SK-N-SH treated with all-trans-retinoic acid at 6 μM for 48 hours (cell line): Measurements from ENCODE around the gene FBXL14.
A peak's percentile ranks its signal among the peaks of the same experiment; 100 is the strongest.

Source experiments
- ATAC-seq: fragments of 200-7000 bp; cut with Tn5 transposase; 3 replicates; pipeline ENCODE4 v1.9.1; 2020; ENCODE audit warnings: mild to moderate bottlenecking, moderate library complexity
- ARNTL ChIP-seq: fragments of 450-650 bp; formaldehyde crosslinking; IDR thresholded peaks from 2 replicates; pipeline ENCODE4 v1.5.0; 2020; ENCODE audit warnings: low read depth, mild to moderate bottlenecking, moderate library complexity, borderline replicate concordance
- BACH2 ChIP-seq: fragments of 250-450 bp; sonication (Bioruptor Pico); IDR thresholded peaks from 2 replicates; pipeline ENCODE4 v1.9.0; 2021; ENCODE audit warnings: mild to moderate bottlenecking, borderline replicate concordance
- CSDC2 ChIP-seq: fragments of 250-450 bp; sonication (Bioruptor Pico); IDR thresholded peaks from 2 replicates; pipeline ENCODE4 v1.5.0; 2020; ENCODE audit warnings: mild to moderate bottlenecking, moderate library complexity
- ESRRG ChIP-seq: fragments of 250-450 bp; sonication (Bioruptor Pico); IDR thresholded peaks from 2 replicates; pipeline ENCODE4 v1.6.1; 2021; ENCODE audit warnings: mild to moderate bottlenecking
- OSR1 ChIP-seq: fragments of 250-450 bp; sonication (Bioruptor Pico); IDR thresholded peaks from 2 replicates; pipeline ENCODE4 v1.8.0; 2022; ENCODE audit warnings: moderate library complexity, mild to moderate bottlenecking, inconsistent platforms
- PPARA ChIP-seq: fragments of 250-450 bp; sonication (Bioruptor Pico); IDR thresholded peaks from 2 replicates; pipeline ENCODE4 v1.5.0; 2020; ENCODE audit warnings: mild to moderate bottlenecking, borderline replicate concordance
- RARB ChIP-seq: fragments of 250-450 bp; sonication (Bioruptor Pico); IDR thresholded peaks from 2 replicates; pipeline ENCODE4 v1.8.0; 2021; ENCODE audit warnings: mild to moderate bottlenecking, moderate library complexity
- TCF4 ChIP-seq: fragments of 250-450 bp; sonication (Bioruptor Pico); IDR thresholded peaks from 2 replicates; pipeline ENCODE4 v1.8.0; 2021; ENCODE audit warnings: mild to moderate bottlenecking, moderate library complexity, borderline replicate concordance
- TOX ChIP-seq: fragments of 250-450 bp; sonication (Bioruptor Pico); IDR thresholded peaks from 2 replicates; pipeline ENCODE4 v1.8.0; 2021; ENCODE audit warnings: mild to moderate bottlenecking, moderate library complexity, borderline replicate concordance
- ZC3H10 ChIP-seq: fragments of 250-450 bp; sonication (Bioruptor Pico); IDR thresholded peaks from 2 replicates; pipeline ENCODE4 v1.5.1; 2021; ENCODE audit warnings: mild to moderate bottlenecking, moderate library complexity
- ZFP3 ChIP-seq: fragments of 250-450 bp; sonication (Bioruptor Pico); IDR thresholded peaks from 2 replicates; pipeline ENCODE4 v1.5.0; 2020; ENCODE audit warnings: mild to moderate bottlenecking, moderate library complexity
- ZFP30 ChIP-seq: fragments of 450-650 bp; formaldehyde crosslinking; IDR thresholded peaks from 2 replicates; pipeline ENCODE4 v1.5.0; 2022; ENCODE audit warnings: mild to moderate bottlenecking, moderate library complexity
- ZNF565 ChIP-seq: fragments of 450-650 bp; formaldehyde crosslinking; conservative IDR thresholded peaks from 2 replicates; pipeline ENCODE4 v1.5.0; 2020; ENCODE audit warnings: low read depth, mild to moderate bottlenecking, moderate library complexity
- ZNF70 ChIP-seq: fragments of 450-650 bp; formaldehyde crosslinking; IDR thresholded peaks from 2 replicates; pipeline ENCODE4 v1.5.0; 2020; ENCODE audit warnings: mild to moderate bottlenecking, moderate library complexity
- ZNF8 ChIP-seq: fragments of 450-650 bp; formaldehyde crosslinking; IDR thresholded peaks from 2 replicates; pipeline ENCODE4 v1.5.0; 2020; ENCODE audit warnings: mild to moderate bottlenecking, moderate library complexity
- TF ChIP-seq, protein P1 (sequence below): fragments of 250-450 bp; sonication (Bioruptor Pico); IDR thresholded peaks from 2 replicates; pipeline ENCODE4 v1.5.0; 2020; ENCODE audit warnings: mild to moderate bottlenecking, moderate library complexity
- TF ChIP-seq, protein P2 (sequence below): fragments of 250-450 bp; sonication (Bioruptor Pico); IDR thresholded peaks from 2 replicates; pipeline ENCODE4 v1.5.1; 2020; ENCODE audit warnings: low read depth, mild to moderate bottlenecking, moderate library complexity
- TF ChIP-seq, protein P3 (sequence below): fragments of 250-450 bp; sonication (Bioruptor Pico); IDR thresholded peaks from 2 replicates; pipeline ENCODE4 v1.5.1; 2021; ENCODE audit warnings: mild to moderate bottlenecking, moderate library complexity
- TF ChIP-seq, protein P4 (sequence below): fragments of 250-450 bp; sonication (Bioruptor Pico); IDR thresholded peaks from 2 replicates; pipeline ENCODE4 v1.8.0; 2021; ENCODE audit warnings: low read depth, mild to moderate bottlenecking, moderate library complexity, borderline replicate concordance
- TF ChIP-seq, protein P5 (sequence below): fragments of 250-450 bp; sonication (Bioruptor Pico); IDR thresholded peaks from 2 replicates; pipeline ENCODE4 v1.8.0; 2020; ENCODE audit warnings: mild to moderate bottlenecking, moderate library complexity, borderline replicate concordance

The FBXL14 gene

DNA sequence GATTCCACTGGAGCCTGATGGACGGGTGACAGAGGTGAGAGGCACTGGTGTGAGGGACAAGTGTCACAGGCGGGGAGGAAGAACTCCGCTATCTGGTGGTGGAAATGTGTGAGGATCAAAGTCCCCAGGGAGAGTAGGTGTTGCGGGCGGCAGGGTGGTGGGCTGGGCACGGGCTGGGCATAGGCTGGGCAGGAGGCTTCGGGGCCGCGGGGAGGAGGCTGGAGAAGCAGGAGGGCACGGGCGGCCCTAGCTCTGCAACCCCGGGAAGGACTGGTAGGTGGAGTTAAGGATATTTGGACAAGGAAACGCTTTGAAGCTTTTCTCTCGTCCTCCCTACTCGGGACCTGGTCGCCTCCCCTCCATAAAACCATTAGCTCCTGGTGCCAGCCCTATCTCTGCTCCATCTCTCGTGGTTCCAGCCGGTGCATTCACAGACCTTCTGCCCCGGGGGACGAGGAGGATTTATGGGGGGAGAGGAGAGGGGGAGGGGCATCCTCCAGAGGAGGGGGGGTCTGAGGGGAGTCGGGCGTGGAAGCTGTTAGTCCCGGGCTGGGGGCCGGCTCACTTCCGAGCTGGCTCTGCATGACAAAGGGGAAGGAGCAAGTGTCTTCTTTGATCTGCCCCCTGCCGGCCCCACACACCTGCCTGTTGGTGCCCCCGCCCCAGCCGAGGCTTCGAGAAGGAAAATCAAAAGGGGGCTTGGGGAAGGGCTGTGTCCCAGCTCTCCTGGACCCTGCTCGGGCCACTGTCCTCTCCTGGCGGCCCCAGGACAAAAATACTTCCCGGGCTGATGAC lies 35.2 kb upstream of the FBXL14 start:
- TF ChIP-seq, protein P1, sequence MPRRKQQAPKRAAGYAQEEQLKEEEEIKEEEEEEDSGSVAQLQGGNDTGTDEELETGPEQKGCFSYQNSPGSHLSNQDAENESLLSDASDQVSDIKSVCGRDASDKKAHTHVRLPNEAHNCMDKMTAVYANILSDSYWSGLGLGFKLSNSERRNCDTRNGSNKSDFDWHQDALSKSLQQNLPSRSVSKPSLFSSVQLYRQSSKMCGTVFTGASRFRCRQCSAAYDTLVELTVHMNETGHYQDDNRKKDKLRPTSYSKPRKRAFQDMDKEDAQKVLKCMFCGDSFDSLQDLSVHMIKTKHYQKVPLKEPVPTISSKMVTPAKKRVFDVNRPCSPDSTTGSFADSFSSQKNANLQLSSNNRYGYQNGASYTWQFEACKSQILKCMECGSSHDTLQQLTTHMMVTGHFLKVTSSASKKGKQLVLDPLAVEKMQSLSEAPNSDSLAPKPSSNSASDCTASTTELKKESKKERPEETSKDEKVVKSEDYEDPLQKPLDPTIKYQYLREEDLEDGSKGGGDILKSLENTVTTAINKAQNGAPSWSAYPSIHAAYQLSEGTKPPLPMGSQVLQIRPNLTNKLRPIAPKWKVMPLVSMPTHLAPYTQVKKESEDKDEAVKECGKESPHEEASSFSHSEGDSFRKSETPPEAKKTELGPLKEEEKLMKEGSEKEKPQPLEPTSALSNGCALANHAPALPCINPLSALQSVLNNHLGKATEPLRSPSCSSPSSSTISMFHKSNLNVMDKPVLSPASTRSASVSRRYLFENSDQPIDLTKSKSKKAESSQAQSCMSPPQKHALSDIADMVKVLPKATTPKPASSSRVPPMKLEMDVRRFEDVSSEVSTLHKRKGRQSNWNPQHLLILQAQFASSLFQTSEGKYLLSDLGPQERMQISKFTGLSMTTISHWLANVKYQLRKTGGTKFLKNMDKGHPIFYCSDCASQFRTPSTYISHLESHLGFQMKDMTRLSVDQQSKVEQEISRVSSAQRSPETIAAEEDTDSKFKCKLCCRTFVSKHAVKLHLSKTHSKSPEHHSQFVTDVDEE, result no peak
- TF ChIP-seq ZFP3 (CRISPR knock-in tag) (no peak), ZC3H10 (no peak), TOX (CRISPR knock-in tag) (no peak)
- TF ChIP-seq, protein P2, sequence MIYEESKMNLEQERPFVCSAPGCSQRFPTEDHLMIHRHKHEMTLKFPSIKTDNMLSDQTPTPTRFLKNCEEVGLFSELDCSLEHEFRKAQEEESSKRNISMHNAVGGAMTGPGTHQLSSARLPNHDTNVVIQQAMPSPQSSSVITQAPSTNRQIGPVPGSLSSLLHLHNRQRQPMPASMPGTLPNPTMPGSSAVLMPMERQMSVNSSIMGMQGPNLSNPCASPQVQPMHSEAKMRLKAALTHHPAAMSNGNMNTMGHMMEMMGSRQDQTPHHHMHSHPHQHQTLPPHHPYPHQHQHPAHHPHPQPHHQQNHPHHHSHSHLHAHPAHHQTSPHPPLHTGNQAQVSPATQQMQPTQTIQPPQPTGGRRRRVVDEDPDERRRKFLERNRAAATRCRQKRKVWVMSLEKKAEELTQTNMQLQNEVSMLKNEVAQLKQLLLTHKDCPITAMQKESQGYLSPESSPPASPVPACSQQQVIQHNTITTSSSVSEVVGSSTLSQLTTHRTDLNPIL (CRISPR knock-in tag), result no peak
- TF ChIP-seq, protein P3, sequence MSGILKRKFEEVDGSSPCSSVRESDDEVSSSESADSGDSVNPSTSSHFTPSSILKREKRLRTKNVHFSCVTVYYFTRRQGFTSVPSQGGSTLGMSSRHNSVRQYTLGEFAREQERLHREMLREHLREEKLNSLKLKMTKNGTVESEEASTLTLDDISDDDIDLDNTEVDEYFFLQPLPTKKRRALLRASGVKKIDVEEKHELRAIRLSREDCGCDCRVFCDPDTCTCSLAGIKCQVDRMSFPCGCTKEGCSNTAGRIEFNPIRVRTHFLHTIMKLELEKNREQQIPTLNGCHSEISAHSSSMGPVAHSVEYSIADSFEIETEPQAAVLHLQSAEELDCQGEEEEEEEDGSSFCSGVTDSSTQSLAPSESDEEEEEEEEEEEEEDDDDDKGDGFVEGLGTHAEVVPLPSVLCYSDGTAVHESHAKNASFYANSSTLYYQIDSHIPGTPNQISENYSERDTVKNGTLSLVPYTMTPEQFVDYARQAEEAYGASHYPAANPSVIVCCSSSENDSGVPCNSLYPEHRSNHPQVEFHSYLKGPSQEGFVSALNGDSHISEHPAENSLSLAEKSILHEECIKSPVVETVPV (CRISPR knock-in tag), result no peak
- peak; percentile 16 for ATAC-seq

DNA sequence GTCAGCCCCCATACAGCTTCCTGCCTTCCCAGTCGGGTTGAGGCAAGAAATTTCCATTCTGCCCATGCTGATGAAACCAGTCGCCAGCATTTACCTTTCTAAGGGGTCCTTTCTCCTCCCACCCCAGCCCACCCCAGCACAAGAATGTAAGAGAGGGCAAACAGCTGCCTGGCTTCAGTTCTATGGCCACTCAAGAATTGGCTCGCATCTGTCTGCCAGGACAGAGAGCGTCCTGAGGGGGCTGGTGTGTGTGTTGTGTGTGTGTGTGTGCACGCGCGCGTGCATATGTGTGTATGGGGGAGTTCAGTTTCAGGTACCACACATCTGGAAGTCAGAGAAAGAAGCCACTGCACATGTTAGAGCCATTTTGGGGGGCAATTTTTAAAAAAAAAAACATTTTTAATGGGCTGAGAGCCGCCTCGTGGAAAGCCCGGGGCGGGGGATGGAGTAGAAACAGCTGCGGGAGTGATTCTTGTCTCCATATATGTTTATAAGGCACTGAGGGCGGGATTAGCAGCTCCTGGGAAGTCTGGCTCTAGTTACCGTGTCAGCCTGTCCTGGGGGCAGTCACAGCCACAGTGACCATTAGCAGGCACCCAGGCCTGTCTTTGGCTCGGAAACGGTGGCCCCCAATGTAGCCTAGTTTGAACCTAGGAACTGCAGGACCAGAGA lies 34.4 kb upstream of the FBXL14 start, which contains the start of gene WNT5B:
WNT5B (plus strand) TSS at position 566 of the 672 bp plus-strand sequence. CDS start 2,124 bp downstream, outside the sequence.
- TF ChIP-seq ZC3H10 (no peak), CSDC2 (CRISPR knock-in tag) (no peak), ARNTL (CRISPR knock-in tag) (no peak), ZNF8 (CRISPR knock-in tag) (no peak), TOX (CRISPR knock-in tag) (no peak), ZFP3 (CRISPR knock-in tag) (no peak), RARB (CRISPR knock-in tag) (no peak), OSR1 (CRISPR knock-in tag) (no peak), ZNF565 (CRISPR knock-in tag) (no peak), ZNF70 (CRISPR knock-in tag) (no peak), PPARA (CRISPR knock-in tag) (no peak), TCF4 (CRISPR knock-in tag) (no peak), ESRRG (no peak), BACH2 (CRISPR knock-in tag) (no peak), ZFP30 (CRISPR knock-in tag) (no peak)
- TF ChIP-seq, protein P3 (CRISPR knock-in tag), result no peak
- TF ChIP-seq, protein P4, sequence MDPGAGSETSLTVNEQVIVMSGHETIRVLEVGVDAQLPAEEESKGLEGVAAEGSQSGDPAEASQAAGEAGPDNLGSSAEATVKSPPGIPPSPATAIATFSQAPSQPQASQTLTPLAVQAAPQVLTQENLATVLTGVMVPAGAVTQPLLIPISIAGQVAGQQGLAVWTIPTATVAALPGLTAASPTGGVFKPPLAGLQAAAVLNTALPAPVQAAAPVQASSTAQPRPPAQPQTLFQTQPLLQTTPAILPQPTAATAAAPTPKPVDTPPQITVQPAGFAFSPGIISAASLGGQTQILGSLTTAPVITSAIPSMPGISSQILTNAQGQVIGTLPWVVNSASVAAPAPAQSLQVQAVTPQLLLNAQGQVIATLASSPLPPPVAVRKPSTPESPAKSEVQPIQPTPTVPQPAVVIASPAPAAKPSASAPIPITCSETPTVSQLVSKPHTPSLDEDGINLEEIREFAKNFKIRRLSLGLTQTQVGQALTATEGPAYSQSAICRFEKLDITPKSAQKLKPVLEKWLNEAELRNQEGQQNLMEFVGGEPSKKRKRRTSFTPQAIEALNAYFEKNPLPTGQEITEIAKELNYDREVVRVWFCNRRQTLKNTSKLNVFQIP (CRISPR knock-in tag), result no peak
- TF ChIP-seq, protein P2 (CRISPR knock-in tag), result no peak
- TF ChIP-seq, protein P1, result no peak
- TF ChIP-seq, protein P5, sequence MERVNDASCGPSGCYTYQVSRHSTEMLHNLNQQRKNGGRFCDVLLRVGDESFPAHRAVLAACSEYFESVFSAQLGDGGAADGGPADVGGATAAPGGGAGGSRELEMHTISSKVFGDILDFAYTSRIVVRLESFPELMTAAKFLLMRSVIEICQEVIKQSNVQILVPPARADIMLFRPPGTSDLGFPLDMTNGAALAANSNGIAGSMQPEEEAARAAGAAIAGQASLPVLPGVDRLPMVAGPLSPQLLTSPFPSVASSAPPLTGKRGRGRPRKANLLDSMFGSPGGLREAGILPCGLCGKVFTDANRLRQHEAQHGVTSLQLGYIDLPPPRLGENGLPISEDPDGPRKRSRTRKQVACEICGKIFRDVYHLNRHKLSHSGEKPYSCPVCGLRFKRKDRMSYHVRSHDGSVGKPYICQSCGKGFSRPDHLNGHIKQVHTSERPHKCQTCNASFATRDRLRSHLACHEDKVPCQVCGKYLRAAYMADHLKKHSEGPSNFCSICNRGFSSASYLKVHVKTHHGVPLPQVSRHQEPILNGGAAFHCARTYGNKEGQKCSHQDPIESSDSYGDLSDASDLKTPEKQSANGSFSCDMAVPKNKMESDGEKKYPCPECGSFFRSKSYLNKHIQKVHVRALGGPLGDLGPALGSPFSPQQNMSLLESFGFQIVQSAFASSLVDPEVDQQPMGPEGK (CRISPR knock-in tag), result no peak
- TF ChIP-seq, all 23 proteins: peak for 0
- ATAC-seq, result no peak; the same call in 2 of the 3 replicates
